CD4-positive, CD25-positive, alpha-beta regulatory T cell (primary cell): Measurements from ENCODE around the gene LMBRD2. TPM values are rescaled to one million over a fixed set of nuclear protein-coding genes. Genes with fewer than 3 reads are reported as not detected.

ENCODE experiments used
- ATAC-seq, 2 donors: fragments of 150-1000 bp; cut with Tn5 transposase; one replicate each; pipeline ENCODE4 v1.10.0; 2021; ENCODE audit warnings: low read depth in 2 of 2, moderate number of reproducible peaks in 2 of 2, moderate library complexity in 1 of 2
- DNase-seq, 3 donors: peaks; one replicate each; pipeline versions ENCODE4 v3.0.0 to v3.0.0-alpha.2; 2012 to 2022; ENCODE audit warnings: mixed read lengths in 1 of 3
- H3K27ac ChIP-seq: one replicate; pipeline ENCODE4 v1.7.0; 2013; ENCODE audit warnings: mild to moderate bottlenecking, low read length; ENCODE audit not compliant: insufficient read depth, poor library complexity, severe bottlenecking
- H3K27me3 ChIP-seq: one replicate; pipeline ENCODE4 v1.7.0; 2013; ENCODE audit warnings: low read length; ENCODE audit not compliant: control insufficient read depth, insufficient read depth
- H3K36me3 ChIP-seq: one replicate; pipeline ENCODE4 v1.7.0; 2013; ENCODE audit warnings: mild to moderate bottlenecking, low read length, moderate library complexity; ENCODE audit not compliant: control insufficient read depth, insufficient read depth
- H3K4me1 ChIP-seq: 2 replicates; pipeline ENCODE4 v1.7.0; 2013; ENCODE audit warnings: mild to moderate bottlenecking, low read length; ENCODE audit not compliant: insufficient read depth, control insufficient read depth, poor library complexity, severe bottlenecking
- H3K4me3 ChIP-seq: one replicate; pipeline ENCODE4 v1.7.0; 2013; ENCODE audit warnings: low read depth, mild to moderate bottlenecking, low read length, moderate library complexity
- H3K9me3 ChIP-seq, 2 experiments: 1 replicate in 1 of 2; 2 replicates in 1 of 2; pipeline ENCODE4 v1.7.0; 2013; ENCODE audit warnings: low read length in 2 of 2, mild to moderate bottlenecking in 1 of 2, moderate library complexity in 1 of 2; ENCODE audit not compliant: control insufficient read depth in 2 of 2
- H3K27ac Mint-ChIP-seq, 3 donors: one replicate each; pipeline ENCODE4 v1.8.0; 2020 to 2022; ENCODE audit warnings: mild to moderate bottlenecking in 3 of 3, mixed read lengths in 3 of 3, moderate library complexity in 2 of 3
- H3K27me3 Mint-ChIP-seq: one replicate; pipeline ENCODE4 v1.8.0; 2022; ENCODE audit warnings: mild to moderate bottlenecking, mixed read lengths
- H3K36me3 Mint-ChIP-seq: one replicate; pipeline ENCODE4 v1.8.0; 2020; ENCODE audit warnings: mixed read lengths
- H3K4me1 Mint-ChIP-seq, 4 donors: one replicate each; pipeline ENCODE4 v1.8.0; 2020 to 2022; ENCODE audit warnings: mixed read lengths in 4 of 4, mild to moderate bottlenecking in 1 of 4
- H3K4me3 Mint-ChIP-seq, 4 donors: one replicate each; pipeline ENCODE4 v1.8.0; 2020 to 2022; ENCODE audit warnings: mild to moderate bottlenecking in 4 of 4, mixed read lengths in 4 of 4, moderate library complexity in 3 of 4
- H3K9me3 Mint-ChIP-seq, 7 donors: one replicate each; pipeline ENCODE4 v1.8.0; 2020 to 2022; ENCODE audit warnings: mixed read lengths in 7 of 7, mild to moderate bottlenecking in 3 of 7, moderate library complexity in 2 of 7
- polyA plus RNA-seq, 4 donors: library from polyadenylated mRNA; unstranded; fragments of 300-500 nt; fragmentation: Illumina TruSeq; gene quantifications; one replicate each; pipeline ENCODE4 v1.2.3, GENCODE V29; 2021
- total RNA-seq: library from RNA; stranded (reverse); gene quantifications from one replicate; pipeline ENCODE4 v1.2.3, GENCODE V29; 2022

Gene LMBRD2
- total and polyA plus RNA-seq, 5 donors from 2014 or later: 2.5 to 11.0 (median 4.6) TPM

DNA sequence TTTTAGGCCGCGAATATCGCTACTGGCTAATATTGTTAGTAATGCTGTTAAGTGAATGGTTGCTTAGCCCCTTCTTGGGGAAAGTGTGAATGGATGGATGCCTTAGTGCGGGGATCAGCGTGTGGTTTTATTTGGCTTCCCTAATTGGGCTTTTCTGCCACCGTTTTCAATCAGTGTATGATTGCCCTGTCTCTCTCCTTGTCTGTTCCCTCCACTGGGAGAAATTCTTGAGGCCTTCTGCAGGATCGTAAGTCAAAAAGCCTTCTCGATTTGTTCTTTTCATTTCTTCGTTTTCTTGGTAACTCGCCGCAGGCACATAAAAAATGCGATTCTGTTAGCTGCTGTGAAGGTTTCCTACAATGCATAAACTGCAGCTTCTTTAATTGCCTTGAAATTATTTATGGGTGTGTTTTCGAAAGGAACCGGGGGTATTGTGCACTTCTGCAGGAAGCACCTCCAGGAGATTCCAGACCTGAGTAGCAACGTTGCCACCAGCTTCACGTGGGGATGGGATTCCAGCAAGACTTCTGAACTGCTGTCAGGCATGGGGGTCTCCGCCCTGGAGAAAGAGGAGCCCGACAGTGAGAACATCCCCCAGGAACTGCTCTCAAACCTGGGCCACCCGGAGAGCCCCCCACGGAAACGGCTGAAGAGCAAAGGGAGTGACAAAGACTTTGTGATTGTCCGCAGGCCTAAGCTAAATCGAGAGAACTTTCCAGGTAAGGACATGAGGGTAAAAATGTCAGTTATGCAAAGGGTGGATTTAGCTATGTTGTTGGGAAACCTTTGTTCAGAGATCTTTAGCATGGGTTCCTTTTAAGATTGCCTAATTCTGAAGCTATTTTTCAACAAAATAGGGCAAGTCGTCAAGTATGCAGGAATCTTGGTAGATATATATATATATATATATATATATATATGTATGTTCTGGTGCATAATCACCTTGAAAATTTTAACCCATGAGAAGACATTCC, 924 bp upstream of the LMBRD2 start:
- Mint-ChIP-seq H3K27ac (peak overlapping the region; percentile 92 to 96 (median 93)), H3K27me3 (no peaks in the 10 kb centered on the region), H3K4me3 (peak overlapping the region; percentile 95 to 98 (median 97)), H3K4me1 (peaks cover 48 to 82% (median 65%) of the 10 kb centered on the region in 4 donors), H3K9me3 (no peaks in the 10 kb centered on the region), H3K36me3 (peaks cover 34% of the 10 kb centered on the region)
- H3K4me3 ChIP-seq: peak overlapping the region; percentile 98
- H3K27ac ChIP-seq: no peak overlapping the region
- ATAC-seq (no peak), DNase-seq (peak in 2 of 3 donors; percentile 2 to 20)
- peaks cover 20% of the 10 kb centered on the region for H3K36me3 ChIP-seq
- H3K27me3 ChIP-seq: no peaks in the 10 kb centered on the region
- H3K9me3 ChIP-seq: no peaks in the 10 kb centered on the region
- H3K4me1 ChIP-seq: peaks cover 46% of the 10 kb centered on the region

- Histone ChIP-seq H3K4me3 (peak overlapping the region; percentile 89), H3K27ac (peak overlapping the region; percentile 77), H3K27me3 (no peaks in the 10 kb centered on the region), H3K4me1 (peaks cover 46% of the 10 kb centered on the region), H3K9me3 (no peaks in the 10 kb centered on the region), H3K36me3 (peaks cover 10% of the 10 kb centered on the region)
- Mint-ChIP-seq H3K36me3 (peaks cover 19% of the 10 kb centered on the region), H3K4me1 (peaks cover 38 to 85% (median 66%) of the 10 kb centered on the region in 4 donors), H3K9me3 (no peaks in the 10 kb centered on the region), H3K27ac (peak overlapping the region; percentile 82 to 96 (median 92)), H3K27me3 (no peaks in the 10 kb centered on the region), H3K4me3 (peak overlapping the region; percentile 95 to 98 (median 97))
- DNase-seq: peak; percentile 16 to 72 (median 26)
- ATAC-seq: no peak
Observed at GRCh38 chr5:36150676-36151433, 832 bp downstream of the LMBRD2 start.

DNA sequence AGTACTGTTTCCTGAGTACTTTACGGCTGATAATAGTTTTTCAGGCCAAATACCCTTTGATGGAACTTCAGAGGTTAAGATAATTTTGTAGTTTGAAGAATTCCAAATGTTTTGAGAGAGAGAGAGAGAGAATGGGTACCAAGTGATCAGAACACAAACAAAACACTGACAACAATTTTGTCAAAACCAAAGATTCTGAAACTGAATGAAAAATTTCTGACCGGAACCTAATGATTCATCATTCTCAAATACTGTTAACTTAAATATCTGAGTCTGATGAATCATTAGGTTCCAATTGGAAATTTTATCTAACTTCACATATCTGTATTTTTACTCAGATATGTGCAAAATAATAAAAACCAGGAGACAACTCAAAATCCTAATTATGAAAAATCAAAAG, 4.0 kb downstream of the LMBRD2 start:
- peak overlapping the region in 1 of 3 donors; percentile 77 for H3K27ac Mint-ChIP-seq
- ATAC-seq: no peak
- H3K36me3 ChIP-seq: peaks cover 4% of the 10 kb centered on the region
- no peaks in the 10 kb centered on the region for H3K9me3 Mint-ChIP-seq
- no peaks in the 10 kb centered on the region for H3K27me3 Mint-ChIP-seq
- H3K9me3 ChIP-seq: no peaks in the 10 kb centered on the region
- H3K36me3 Mint-ChIP-seq: peaks cover 3% of the 10 kb centered on the region
- peak overlapping the region; percentile 27 to 84 (median 56) for H3K4me3 Mint-ChIP-seq
- H3K4me1 Mint-ChIP-seq: peaks cover 25 to 64% (median 47%) of the 10 kb centered on the region in 4 donors
- no peak overlapping the region for H3K27ac ChIP-seq
- no peak for DNase-seq
- peak overlapping the region; percentile 13 for H3K4me3 ChIP-seq
- H3K4me1 ChIP-seq: peaks cover 30% of the 10 kb centered on the region
- no peaks in the 10 kb centered on the region for H3K27me3 ChIP-seq

GRCh38 chr5:36146390-36146789, 5.3 kb downstream of the LMBRD2 start:
- Histone ChIP-seq H3K27me3 (no peaks in the 10 kb centered on the region), H3K4me1 (peaks cover 24% of the 10 kb centered on the region), H3K27ac (no peak overlapping the region), H3K36me3 (peaks cover 10% of the 10 kb centered on the region), H3K9me3 (no peaks in the 10 kb centered on the region), H3K4me3 (no peak overlapping the region)
- no peak for ATAC-seq
- no peak for DNase-seq
- Mint-ChIP-seq H3K9me3 (no peaks in the 10 kb centered on the region), H3K27ac (no peak overlapping the region), H3K4me1 (peaks cover 21 to 54% (median 41%) of the 10 kb centered on the region in 4 donors), H3K4me3 (peak overlapping the region in 1 of 4 donors; percentile 5), H3K36me3 (peaks cover 3% of the 10 kb centered on the region), H3K27me3 (no peaks in the 10 kb centered on the region)

DNA sequence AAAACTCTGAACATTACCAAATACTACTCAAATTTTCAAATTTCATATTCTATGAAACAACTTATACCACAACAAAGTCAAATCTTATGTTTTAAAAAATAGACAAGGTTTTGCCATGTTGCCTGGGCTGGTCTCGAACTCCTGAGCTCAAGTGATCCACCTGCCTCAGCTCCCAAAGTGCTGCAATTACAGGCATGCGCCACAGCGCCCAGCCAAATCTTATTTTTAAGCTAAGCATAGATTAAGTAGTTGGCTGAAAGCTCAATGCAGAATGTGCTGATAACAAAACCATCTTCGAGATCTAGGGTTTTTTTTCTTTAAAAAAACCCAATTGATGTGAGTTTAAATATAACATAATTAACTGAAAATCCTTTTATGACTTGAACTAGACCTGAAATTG, 6.4 kb downstream of the LMBRD2 start:
- H3K36me3 ChIP-seq: peaks cover 20% of the 10 kb centered on the region
- Mint-ChIP-seq H3K36me3 (peaks cover 8% of the 10 kb centered on the region), H3K9me3 (peaks cover 0 to 2% (median 0%) of the 10 kb centered on the region in 7 donors), H3K4me3 (no peak overlapping the region), H3K4me1 (peaks cover 16 to 45% (median 34%) of the 10 kb centered on the region in 4 donors), H3K27me3 (no peaks in the 10 kb centered on the region), H3K27ac (no peak overlapping the region)
- ATAC-seq (no peak), DNase-seq (no peak)
- H3K4me1 ChIP-seq: peaks cover 14% of the 10 kb centered on the region
- H3K4me3 ChIP-seq: no peak overlapping the region
- no peaks in the 10 kb centered on the region for H3K9me3 ChIP-seq
- no peaks in the 10 kb centered on the region for H3K27me3 ChIP-seq
- no peak overlapping the region for H3K27ac ChIP-seq

DNA sequence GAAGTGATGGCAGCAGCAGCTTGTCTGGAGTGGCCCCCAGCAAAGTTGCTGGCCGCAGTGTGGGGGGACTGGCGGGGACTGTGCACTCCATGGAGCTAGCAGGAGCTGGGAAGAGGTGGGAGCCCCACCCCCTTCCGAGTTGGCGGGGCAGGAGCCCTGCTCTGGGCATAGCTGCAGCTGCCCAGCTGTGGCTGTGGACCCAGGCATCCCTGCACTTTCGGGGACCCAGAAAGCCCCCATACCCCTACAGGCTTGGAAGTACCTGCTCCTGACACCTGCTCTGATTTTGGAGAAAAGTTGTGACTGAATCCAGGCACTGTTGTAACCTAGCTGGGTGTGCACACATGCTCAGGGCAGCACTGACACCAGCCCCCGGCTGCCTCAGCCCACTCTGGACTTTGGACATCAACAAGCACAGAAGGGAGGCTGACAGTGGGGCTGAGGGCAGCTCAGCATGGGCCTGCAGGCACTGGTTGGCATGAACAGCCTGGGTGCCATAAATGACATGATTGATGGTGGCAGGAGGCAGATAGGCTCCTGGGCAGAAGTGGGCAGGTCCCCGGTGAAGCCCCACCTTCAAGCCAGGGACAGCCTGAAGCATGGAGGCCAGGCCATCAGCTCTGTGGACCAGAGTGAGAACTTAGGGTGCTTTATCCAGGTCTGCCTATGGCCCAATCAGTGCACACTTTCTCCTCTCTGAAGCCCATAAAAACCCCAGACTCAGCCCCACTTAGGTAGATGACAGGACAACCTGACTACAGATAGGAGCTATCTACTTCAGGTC, 12.6 kb downstream of the LMBRD2 start:
- peaks cover 37% of the 10 kb centered on the region for H3K36me3 Mint-ChIP-seq
- Histone ChIP-seq H3K4me1 (no peaks in the 10 kb centered on the region), H3K36me3 (peaks cover 49% of the 10 kb centered on the region)

GRCh38 chr5:36136581-36136980, 15.1 kb downstream of the LMBRD2 start:
- H3K27me3 ChIP-seq: no peaks in the 10 kb centered on the region
- ATAC-seq: no peak
- DNase-seq: no peak
- Mint-ChIP-seq H3K4me1 (peaks cover 4 to 15% (median 9%) of the 10 kb centered on the region in 4 donors), H3K9me3 (peaks cover 0 to 4% (median under 1%) of the 10 kb centered on the region in 7 donors), H3K36me3 (peaks cover 46% of the 10 kb centered on the region), H3K27me3 (no peaks in the 10 kb centered on the region), H3K4me3 (no peak overlapping the region), H3K27ac (no peak overlapping the region)
- no peaks in the 10 kb centered on the region for H3K9me3 ChIP-seq
- H3K4me1 ChIP-seq: no peaks in the 10 kb centered on the region
- H3K4me3 ChIP-seq: no peak overlapping the region
- no peak overlapping the region for H3K27ac ChIP-seq
- peaks cover 41% of the 10 kb centered on the region for H3K36me3 ChIP-seq

More for the DNA sequence above, 12.6 kb downstream of the LMBRD2 start:
- DNase-seq (no peak), ATAC-seq (no peak)
- Histone ChIP-seq H3K4me3 (no peak overlapping the region), H3K27me3 (no peaks in the 10 kb centered on the region), H3K9me3 (no peaks in the 10 kb centered on the region), H3K27ac (no peak overlapping the region)
- H3K27ac Mint-ChIP-seq: no peak overlapping the region
- peaks cover 4 to 10% (median 5%) of the 10 kb centered on the region in 4 donors for H3K4me1 Mint-ChIP-seq
- no peak overlapping the region for H3K4me3 Mint-ChIP-seq
- H3K27me3 Mint-ChIP-seq: no peaks in the 10 kb centered on the region
- peaks cover 0 to 4% (median 0%) of the 10 kb centered on the region in 7 donors for H3K9me3 Mint-ChIP-seq
